SK-N-SH treated with all-trans-retinoic acid at 6 μM for 48 hours (cell line): Measurements from ENCODE around the gene NME3.

Source experiments
- CREB5 ChIP-seq: fragments of 250-450 bp; sonication (Bioruptor Pico); IDR thresholded peaks from 2 replicates; pipeline ENCODE4 v1.5.1; 2020; ENCODE audit warnings: low read depth, mild to moderate bottlenecking, moderate library complexity
- PPARA ChIP-seq: fragments of 250-450 bp; sonication (Bioruptor Pico); IDR thresholded peaks from 2 replicates; pipeline ENCODE4 v1.5.0; 2020; ENCODE audit warnings: mild to moderate bottlenecking, borderline replicate concordance
- RARB ChIP-seq: fragments of 250-450 bp; sonication (Bioruptor Pico); IDR thresholded peaks from 2 replicates; pipeline ENCODE4 v1.8.0; 2021; ENCODE audit warnings: mild to moderate bottlenecking, moderate library complexity

- TF ChIP-seq PPARA (no peak), RARB (no peak), CREB5 (no peak)
Measured at GRCh38 chr16:1767116-1767994, 4.0 kb downstream of the NME3 start.
